Suppressor macrophage (primary cell): ENCODE results near the gene SNCAIP.
"Not testable (repeated sequence)": the region's sequence is repeated elsewhere in the genome, so short reads cannot be mapped to it uniquely, and the experiment has no call there.

Source experiments
- DNase-seq, 4 experiments: peaks; one replicate each; pipeline ENCODE4 v3.0.0-alpha.2; 2020 to 2022

The SNCAIP gene

GRCh38 chr5:122362361-122362760 lies 50.3 kb downstream of the SNCAIP start:
- DNase-seq, result no peak

- DNase-seq, result no peak
These were observed 51.6 kb downstream of the SNCAIP start for GRCh38 chr5:122363623-122364022.

- DNase-seq, result no peak
These were observed 54.5 kb downstream of the SNCAIP start for GRCh38 chr5:122366501-122366900.

GRCh38 chr5:122367456-122367855 lies 55.4 kb downstream of the SNCAIP start:
- no peak for DNase-seq

GRCh38 chr5:122368510-122369251 lies 56.6 kb downstream of the SNCAIP start:
- no peak for DNase-seq

GRCh38 chr5:122369253-122369815 lies 57.3 kb downstream of the SNCAIP start:
- no peak for DNase-seq

GRCh38 chr5:122371511-122372151 lies 59.6 kb downstream of the SNCAIP start:
- DNase-seq, result no peak

GRCh38 chr5:122374110-122374509 lies 62.1 kb downstream of the SNCAIP start:
- no peak for DNase-seq

GRCh38 chr5:122375801-122376200 lies 63.8 kb downstream of the SNCAIP start:
- no peak for DNase-seq

- no peak for DNase-seq
These were observed 64.2 kb downstream of the SNCAIP start for GRCh38 chr5:122376250-122376649.

GRCh38 chr5:122377026-122377425 lies 65.0 kb downstream of the SNCAIP start:
- peak in 1 of 4 experiments; percentile 14 for DNase-seq

- DNase-seq, result not testable (repeated sequence)
These were observed 70.9 kb downstream of the SNCAIP start for GRCh38 chr5:122382938-122383337.

GRCh38 chr5:122384739-122385235 lies 72.8 kb downstream of the SNCAIP start:
- DNase-seq, result no peak

- no peak for DNase-seq
These were observed 73.2 kb downstream of the SNCAIP start for GRCh38 chr5:122385286-122385685.

- DNase-seq, result no peak
These were observed 73.8 kb downstream of the SNCAIP start for GRCh38 chr5:122385808-122386207.

GRCh38 chr5:122390154-122390553 lies 78.1 kb downstream of the SNCAIP start:
- DNase-seq, result no peak

- DNase-seq, result no peak
These were observed 78.7 kb downstream of the SNCAIP start for GRCh38 chr5:122390694-122391093.

GRCh38 chr5:122391621-122392020 lies 79.6 kb downstream of the SNCAIP start:
- no peak for DNase-seq

GRCh38 chr5:122392224-122392623 lies 80.2 kb downstream of the SNCAIP start:
- no peak for DNase-seq

- no peak for DNase-seq
These were observed 80.8 kb downstream of the SNCAIP start for GRCh38 chr5:122392824-122393223.

GRCh38 chr5:122394284-122394930 lies 82.4 kb downstream of the SNCAIP start:
- no peak for DNase-seq

- DNase-seq, result no peak
These were observed 86.0 kb downstream of the SNCAIP start for GRCh38 chr5:122398016-122398415.

- DNase-seq, result no peak
These were observed 88.3 kb downstream of the SNCAIP start for GRCh38 chr5:122400341-122400740.
